GM19238 (cell line): Measurements from ENCODE around the gene SSH2.
A peak's percentile ranks its signal among the peaks of the same experiment; 100 is the strongest.

Experiments used
- DNase-seq: peaks from one replicate; pipeline ENCODE4 v3.0.0; 2011; ENCODE audit warnings: low spot score; ENCODE audit not compliant: insufficient read length

SSH2 gene

GRCh38 chr17:29591737-29592608 is 338.1 kb downstream of the SSH2 start:
- peak; percentile 89 for DNase-seq

- no peak for DNase-seq
Observed at GRCh38 chr17:29591146-29591736, 338.8 kb downstream of the SSH2 start.

GRCh38 chr17:29590411-29591145 is 339.4 kb downstream of the SSH2 start:
- no peak for DNase-seq

GRCh38 chr17:29589524-29590410 is 340.3 kb downstream of the SSH2 start, which contains the start of gene GIT1:
Gene GIT1 (minus strand): TSS chr17:29589648. CDS start chr17:29589378, 270 bp downstream.
- peak; percentile 98 for DNase-seq

GRCh38 chr17:29588562-29589411 is 341.2 kb downstream of the SSH2 start:
- DNase-seq = no peak

- DNase-seq = no peak
Observed at GRCh38 chr17:29588017-29588561, 341.9 kb downstream of the SSH2 start.

- DNase-seq = no peak
Observed at GRCh38 chr17:29587591-29587990, 342.4 kb downstream of the SSH2 start.

- no peak for DNase-seq
Observed at GRCh38 chr17:29586676-29587469, 343.2 kb downstream of the SSH2 start.

- no peak for DNase-seq
Observed at GRCh38 chr17:29585080-29585751, 344.8 kb downstream of the SSH2 start.

GRCh38 chr17:29584452-29585079 is 345.5 kb downstream of the SSH2 start:
- no peak for DNase-seq

- no peak for DNase-seq
Observed at GRCh38 chr17:29583324-29584248, 346.4 kb downstream of the SSH2 start.

- no peak for DNase-seq
Observed at GRCh38 chr17:29582772-29583171, 347.3 kb downstream of the SSH2 start.

- DNase-seq = no peak
Observed at GRCh38 chr17:29582254-29582765, 347.7 kb downstream of the SSH2 start.

GRCh38 chr17:29581583-29582253 is 348.3 kb downstream of the SSH2 start:
- DNase-seq = no peak

- peak; percentile 97 for DNase-seq
Observed at GRCh38 chr17:29579866-29580771, 349.9 kb downstream of the SSH2 start.
